Stimulated activated CD4-positive, alpha-beta T cell treated with anti-CD3 and anti-CD28 coated beads, Interleukin-4, amount 100 ng/mL, for 48 hours (primary cell): ENCODE measurements around the gene KIAA0408.
"Not testable (repeated sequence)": the region's sequence is repeated elsewhere in the genome, so short reads cannot be mapped to it uniquely, and the experiment has no call there.

ENCODE experiments used
- DNase-seq, 2 donors: peaks; one replicate each; pipeline ENCODE4 v3.0.0-alpha.2; 2020; ENCODE audit warnings: low read depth in 2 of 2

KIAA0408 gene

DNA sequence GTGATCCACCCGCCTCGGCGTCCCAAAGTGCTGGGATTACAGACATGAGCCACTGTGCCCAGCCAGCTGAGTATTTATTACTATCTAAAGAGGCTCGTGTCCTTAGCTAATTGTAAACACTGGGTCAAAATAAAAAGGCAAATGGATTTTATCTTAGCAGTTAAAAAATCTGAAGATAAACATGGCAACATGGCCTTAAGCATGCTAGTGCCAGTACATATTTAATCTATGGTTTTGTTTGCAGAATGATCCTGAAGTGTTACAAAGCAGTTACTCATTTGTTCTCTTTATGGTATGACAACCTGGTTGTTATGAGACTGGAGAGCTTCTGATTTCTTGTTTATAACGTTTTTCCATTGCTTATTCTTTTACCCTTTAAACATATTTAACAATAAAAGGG is 3.9 kb upstream of the KIAA0408 start:
- no peak for DNase-seq

- DNase-seq = no peak
Measured at GRCh38 chr6:127462376-127462775, 3.2 kb upstream of the KIAA0408 start.

DNA sequence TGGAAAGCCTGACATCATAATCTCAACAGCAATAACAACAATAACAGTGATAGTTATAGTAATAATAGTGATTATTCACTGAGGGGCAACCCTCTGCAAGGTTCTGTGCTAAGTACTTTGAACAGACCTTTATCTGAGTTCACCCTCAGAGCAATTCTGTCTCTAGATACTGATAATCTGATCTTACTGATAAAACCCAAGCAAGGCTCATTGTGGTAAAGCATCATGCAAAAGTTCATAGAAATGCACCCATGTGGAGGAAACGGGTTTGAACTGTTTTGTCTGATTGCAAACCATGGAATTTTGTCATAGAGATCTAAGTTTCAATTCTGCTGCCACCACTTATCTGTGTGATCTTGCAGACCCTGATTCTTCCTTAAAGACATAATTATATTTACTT is 1.3 kb upstream of the KIAA0408 start:
- no peak for DNase-seq

DNA sequence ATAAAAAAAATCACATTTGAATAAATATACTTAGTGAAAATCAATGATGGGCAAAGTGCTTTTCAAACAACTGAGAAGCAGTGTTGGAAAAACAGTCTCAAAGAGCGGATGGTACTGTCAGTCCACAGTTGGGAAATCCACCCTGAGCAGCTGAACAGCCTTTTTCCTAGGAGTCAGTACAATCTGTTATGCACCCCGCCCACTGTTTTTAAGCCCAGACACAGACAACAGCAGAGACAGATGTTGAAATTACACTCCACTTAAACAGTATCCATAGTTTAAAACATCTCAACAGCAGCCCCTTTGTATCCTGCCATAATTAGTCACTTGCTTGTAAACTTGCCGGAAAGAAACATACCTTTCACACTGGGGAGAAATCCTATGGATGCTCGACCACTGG is 372 bp downstream of the KIAA0408 start:
- no peak for DNase-seq

GRCh38 chr6:127458222-127458621 is 967 bp downstream of the KIAA0408 start:
- no peak for DNase-seq

DNA sequence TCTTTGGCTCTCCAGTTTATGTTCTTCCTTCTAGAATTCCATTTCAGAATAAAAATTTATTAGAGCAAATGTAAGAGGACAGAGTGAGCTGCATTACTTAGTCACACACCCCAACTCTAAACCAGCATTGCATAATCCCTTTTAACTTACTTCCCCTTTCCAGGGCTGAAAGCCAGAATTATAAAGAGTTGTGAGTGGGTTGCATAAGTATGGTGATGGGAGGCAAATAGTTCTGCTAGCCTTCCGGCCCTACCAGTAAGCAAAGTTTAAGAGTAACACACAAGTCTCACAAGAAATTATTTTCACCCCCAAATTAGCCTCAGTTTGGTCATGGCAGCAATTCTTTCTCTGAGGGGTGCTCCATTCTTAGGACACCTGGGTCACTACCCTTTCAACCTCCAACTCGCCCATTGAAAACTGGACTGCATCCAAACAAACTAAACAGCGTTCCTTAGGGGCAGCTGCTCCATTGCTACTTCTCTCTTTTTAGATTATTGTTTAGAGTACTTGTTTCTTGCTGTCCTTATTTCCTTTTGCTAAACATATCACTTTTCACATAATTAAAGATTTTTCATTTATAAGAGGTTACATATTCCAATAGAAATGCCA is 1.6 kb downstream of the KIAA0408 start:
- DNase-seq = no peak

- no peak for DNase-seq
Measured at GRCh38 chr6:127456465-127456864, 2.7 kb downstream of the KIAA0408 start.

- no peak for DNase-seq
Measured at GRCh38 chr6:127453845-127454619, 5.2 kb downstream of the KIAA0408 start.

DNA sequence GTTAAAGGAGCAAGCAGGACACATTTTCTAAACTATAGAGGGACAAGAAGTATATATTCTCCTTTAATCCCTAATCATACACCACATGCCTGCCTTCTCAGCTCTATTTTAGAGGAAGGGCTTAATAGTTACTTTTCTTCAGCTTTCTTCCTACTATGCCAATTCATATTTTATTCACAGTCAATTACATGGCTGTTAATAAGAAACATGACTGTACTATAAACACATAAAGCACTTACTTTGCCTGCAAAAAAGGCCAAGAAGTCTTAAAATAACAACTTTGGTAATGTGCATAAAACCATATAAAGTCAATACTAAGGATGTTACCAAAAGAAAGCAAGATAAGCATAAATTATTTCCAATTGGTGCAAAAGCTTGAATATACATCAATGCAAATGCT is 6.4 kb downstream of the KIAA0408 start:
- no peak for DNase-seq

DNA sequence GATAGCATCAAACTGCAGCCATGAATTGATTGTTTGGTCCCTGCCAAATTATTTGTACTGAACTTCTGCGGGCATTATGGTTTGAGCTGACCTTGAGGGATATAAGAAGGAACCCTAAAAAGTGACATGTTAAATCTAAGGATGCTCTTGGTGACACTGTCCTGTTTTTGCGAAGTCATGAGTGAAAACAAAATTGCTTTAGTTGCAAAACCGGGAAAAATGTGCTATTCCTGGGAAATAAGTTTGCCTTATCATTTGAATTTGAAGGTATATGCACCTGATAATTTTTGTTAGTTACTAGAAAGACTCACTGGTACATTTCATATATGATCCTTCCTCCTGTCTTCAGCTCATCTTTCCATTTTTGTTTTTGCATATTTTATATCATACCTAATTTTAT is 7.8 kb downstream of the KIAA0408 start:
- DNase-seq = no peak

GRCh38 chr6:127447780-127448179 is 11.4 kb downstream of the KIAA0408 start:
- DNase-seq = no peak

DNA sequence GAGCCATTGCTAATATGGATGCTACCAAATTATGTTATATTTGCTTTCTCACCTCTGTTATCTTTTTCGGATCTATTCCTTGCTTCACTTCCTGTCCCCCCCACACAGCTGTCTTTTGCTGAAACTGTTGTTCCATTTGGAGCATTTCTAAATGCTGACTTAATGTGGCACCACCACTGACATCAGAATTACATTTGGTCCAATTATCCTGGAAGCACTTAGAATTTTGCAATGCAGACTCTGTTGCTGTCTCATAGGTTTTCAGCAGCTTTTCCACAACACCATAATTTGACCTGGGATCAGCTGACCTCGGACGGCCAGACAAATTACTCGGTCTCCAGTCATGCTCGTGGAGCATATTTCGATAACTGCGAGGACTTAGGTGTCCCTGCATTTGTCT is 12.8 kb downstream of the KIAA0408 start:
- no peak for DNase-seq

- DNase-seq = no peak
Measured at GRCh38 chr6:127441881-127442280, 17.3 kb downstream of the KIAA0408 start.

DNA sequence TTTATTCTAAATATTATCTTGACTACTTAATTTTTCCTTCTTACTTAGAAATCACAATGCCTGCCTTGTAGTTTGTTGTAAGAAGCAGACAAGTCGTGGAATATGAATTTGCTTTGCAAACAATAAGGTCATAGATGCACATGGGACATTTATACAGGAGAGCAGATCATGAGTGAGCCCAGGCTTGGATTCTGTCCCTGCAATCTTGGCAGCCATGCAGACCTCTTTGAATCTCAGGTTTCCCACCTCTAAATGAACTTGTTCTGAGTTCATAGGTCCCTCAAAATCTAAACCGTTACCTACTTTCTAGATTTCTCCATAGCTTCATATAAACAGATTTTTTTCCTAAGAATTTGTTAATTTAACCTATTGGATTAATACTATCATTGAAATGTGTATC is 19.5 kb downstream of the KIAA0408 start:
- DNase-seq = no peak

DNA sequence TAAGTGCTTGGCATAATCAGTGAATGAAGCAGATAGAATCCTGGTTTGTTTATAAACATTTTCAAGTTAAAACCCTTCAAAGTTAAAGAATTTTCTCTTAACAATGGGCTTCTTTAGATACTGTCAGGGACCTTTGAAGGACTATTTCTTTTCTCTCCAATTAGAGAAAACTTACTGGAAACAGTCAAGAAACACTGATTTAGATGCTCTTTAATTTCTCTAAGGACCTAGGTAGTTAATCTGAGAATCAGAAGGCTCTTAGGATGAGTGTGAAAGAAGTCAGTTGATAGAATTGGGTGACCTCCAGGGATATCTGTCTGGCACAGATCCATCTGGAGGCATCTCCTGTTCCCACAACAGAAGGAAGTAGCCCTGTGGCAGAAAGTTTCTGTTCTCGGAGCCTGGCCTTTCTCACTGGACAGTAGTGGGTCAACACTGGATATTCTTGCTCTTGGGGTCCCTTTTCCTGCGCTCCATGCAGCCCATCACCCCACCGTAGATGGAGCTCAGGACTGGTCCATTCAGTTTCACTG is 22.5 kb downstream of the KIAA0408 start:
- DNase-seq = no peak

DNA sequence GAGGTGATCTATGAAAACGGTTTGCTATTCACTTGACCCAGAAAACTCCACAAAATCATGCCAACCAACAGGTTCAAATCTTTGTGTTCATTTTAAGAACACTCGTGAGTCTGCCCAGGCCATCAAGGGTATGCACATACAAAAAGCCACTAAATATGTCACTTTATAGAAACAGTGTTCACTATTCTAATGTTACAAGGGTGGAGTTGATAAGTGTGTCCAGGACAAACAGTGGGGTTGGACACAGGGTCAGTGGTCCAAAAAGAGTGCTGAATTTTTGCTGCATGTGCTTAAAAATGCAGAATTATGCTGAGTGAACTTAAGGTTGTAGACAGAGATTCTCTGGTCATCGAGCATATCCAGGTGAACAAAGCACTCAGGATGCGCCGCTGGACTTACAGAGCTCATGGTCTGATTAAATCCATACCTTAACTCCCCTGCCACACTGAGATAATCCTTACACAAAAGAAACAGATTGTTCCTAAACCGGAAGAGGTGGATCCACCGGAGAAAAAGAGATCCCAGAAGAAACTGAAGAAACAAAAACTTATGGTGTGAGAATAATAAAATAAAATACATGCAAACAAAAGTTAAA is 23.5 kb downstream of the KIAA0408 start:
- no peak for DNase-seq

DNA sequence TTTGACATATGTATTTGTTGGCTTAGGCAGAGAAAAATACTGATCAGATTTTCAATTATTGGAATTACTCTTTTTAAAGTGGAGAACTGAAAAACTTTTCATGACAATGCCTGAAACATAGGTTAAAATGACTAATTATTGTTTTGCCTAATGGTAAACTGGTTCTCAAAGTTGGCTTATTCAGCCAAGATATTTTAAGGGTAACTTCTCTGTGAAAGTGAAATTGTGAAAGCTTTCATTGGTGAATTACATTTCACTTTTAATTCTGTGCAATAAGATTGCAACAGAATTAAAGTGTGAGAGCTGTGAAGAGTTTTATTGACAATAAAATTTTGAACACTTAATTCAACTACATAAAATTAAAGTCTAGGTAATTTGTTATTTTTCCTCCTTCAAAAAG is 24.5 kb downstream of the KIAA0408 start:
- no peak for DNase-seq

DNA sequence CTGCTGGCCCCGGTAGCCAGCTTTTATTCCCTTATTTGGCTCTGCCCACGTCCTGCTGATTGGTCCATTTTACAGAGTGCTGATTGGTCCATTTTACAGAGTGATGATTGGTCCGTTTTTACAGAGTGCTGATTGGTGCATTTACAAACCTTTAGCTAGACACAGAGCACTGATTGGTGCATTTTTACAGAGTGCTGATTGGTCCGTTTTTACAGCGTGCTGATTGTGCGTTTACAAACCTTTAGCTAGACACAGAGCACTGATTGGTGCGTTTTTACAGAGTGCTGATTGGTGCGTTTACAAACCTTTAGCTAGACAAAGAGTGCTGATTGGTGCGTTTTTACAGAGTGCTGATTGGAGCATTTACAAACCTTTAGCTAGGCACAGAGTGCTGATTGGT is 30.6 kb downstream of the KIAA0408 start:
- DNase-seq = not testable (repeated sequence)

GRCh38 chr6:127423921-127424320 is 35.3 kb downstream of the KIAA0408 start:
- no peak for DNase-seq

GRCh38 chr6:127421164-127421563 is 38.0 kb downstream of the KIAA0408 start:
- DNase-seq = not testable (repeated sequence)

DNA sequence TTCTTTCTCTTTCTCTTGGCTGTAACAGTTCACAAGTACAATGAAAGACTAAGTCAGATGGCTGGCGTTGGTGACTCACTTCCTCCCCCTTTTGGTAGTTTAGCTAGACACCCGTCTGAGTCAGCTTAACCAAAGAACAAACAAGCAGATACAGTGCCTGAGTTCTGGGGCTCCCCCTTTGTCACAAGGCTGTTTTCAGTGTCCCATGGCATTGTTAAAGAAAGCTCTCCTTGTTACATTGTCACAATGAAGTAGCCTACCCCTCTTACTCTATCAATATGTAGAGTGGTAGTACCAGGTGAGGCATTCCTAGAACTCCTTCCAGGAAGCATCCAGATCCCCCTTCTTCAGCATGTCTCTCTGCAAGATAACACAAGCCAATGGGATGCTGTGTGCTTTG is 38.6 kb downstream of the KIAA0408 start:
- peak; percentile 41 to 69 for DNase-seq

GRCh38 chr6:127415096-127415495 is 44.1 kb downstream of the KIAA0408 start:
- no peak for DNase-seq

GRCh38 chr6:127413123-127413522 is 46.1 kb downstream of the KIAA0408 start:
- DNase-seq = not testable (repeated sequence)
